Activated CD8-positive, alpha-beta memory T cell treated with anti-CD3 and anti-CD28 coated beads, Interleukin-2, amount 50 U/mL, for 24 hours (primary cell): ENCODE data around the gene KMT2A.
"Not testable (repeated sequence)": the region's sequence is repeated elsewhere in the genome, so short reads cannot be mapped to it uniquely, and the experiment has no call there.

ENCODE experiments used
- DNase-seq: peaks from one replicate; pipeline ENCODE4 v3.0.0-alpha.2; 2020; ENCODE audit errors: extremely low read depth

Gene KMT2A

DNA sequence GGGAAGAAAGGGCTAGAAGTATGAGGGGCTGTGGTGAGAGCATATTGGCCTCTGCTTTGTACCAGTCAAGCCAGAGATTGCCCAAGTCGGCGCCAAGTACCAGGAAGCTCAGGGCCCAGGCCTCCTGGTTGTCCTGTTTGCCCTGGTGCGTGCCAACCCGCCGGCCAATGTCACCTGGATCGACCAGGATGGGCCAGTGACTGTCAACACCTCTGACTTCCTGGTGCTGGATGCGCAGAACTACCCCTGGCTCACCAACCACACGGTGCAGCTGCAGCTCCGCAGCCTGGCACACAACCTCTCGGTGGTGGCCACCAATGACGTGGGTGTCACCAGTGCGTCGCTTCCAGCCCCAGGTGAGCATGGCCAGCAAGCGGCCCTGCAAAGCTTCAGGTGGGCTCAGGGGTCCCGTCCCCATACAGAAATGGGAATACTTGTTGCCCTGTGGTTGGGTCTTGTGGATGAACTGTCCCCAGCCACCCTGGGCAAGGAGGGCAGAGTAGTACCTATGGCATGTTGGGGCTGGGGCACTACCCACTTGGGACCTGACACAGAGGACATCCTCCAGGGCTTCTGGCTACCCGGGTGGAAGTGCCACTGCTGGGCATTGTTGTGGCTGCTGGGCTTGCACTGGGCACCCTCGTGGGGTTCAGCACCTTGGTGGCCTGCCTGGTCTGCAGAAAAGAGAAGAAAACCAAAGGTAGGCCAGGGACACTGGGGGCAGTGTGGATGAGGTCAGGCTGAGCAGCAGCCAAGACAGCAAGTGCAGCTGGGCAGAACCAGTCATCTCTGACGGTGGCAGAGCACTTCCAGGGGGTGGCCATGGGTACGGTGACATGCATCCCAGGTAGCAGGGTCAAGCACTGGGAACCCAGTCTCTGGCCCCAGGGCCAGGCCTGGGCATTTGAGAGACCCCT is 96.8 kb downstream of the KMT2A start:
- no peak for DNase-seq

DNA sequence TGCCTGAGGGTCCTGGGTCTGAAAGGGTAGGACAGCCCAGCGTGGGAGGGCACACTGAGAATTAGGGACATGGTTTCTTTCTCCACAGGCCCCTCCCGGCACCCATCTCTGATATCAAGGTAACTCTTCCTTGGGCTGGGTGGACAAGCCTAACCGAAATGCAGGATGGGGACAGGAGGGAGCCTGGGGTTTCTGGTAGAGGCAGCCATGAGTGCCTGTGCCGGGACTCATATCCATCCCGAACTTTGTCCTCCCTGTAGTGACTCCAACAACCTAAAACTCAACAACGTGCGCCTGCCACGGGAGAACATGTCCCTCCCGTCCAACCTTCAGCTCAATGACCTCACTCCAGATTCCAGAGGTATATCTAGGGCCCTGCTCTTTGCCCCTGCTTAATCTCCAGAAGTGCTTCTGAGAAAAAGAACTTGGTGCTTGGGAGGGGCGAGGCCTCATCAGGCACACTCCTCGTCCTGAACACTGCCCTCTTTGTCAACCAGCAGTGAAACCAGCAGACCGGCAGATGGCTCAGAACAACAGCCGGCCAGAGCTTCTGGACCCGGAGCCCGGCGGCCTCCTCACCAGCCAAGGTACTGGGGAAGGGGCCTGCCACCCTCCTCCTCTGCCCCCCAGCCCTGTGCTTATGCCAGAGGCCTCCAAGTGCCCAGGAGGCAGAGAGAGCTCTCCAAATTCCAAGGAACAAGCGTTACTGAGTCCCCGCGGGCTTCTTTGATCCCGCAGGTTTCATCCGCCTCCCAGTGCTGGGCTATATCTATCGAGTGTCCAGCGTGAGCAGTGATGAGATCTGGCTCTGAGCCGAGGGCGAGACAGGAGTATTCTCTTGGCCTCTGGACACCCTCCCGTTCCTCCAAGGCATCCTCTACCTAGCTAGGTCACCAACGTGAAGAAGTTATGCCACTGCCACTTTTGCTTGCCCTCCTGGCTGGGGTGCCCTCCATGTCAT is 97.8 kb downstream of the KMT2A start:
- DNase-seq, result no peak

DNA sequence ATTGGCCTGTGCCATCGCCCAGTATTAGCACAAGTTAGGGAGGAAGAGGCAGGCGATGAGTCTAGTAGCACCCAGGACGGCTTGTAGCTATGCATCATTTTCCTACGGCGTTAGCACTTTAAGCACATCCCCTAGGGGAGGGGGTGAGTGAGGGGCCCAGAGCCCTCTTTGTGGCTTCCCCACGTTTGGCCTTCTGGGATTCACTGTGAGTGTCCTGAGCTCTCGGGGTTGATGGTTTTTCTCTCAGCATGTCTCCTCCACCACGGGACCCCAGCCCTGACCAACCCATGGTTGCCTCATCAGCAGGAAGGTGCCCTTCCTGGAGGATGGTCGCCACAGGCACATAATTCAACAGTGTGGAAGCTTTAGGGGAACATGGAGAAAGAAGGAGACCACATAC is 99.0 kb downstream of the KMT2A start:
- DNase-seq, result no peak

DNA sequence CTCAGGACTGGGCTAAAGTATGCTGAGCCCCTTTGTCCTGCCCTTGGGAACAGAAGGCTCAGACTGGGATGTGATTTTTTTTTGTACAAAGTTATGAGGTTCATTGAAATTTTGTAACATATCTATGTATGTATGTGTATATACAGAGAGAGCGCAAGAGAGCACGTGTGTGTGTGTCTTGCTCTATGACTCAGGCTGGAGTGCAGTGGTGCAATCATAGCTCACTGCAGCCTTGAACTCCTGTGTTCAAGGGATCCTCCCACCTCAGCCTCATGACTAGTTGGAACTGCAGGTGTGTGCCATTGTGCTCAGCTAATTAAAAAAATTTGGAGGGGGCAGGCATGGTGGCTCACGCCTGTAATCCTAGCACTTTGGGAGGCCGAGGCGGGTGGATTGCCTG is 100.4 kb downstream of the KMT2A start:
- DNase-seq, result no peak

DNA sequence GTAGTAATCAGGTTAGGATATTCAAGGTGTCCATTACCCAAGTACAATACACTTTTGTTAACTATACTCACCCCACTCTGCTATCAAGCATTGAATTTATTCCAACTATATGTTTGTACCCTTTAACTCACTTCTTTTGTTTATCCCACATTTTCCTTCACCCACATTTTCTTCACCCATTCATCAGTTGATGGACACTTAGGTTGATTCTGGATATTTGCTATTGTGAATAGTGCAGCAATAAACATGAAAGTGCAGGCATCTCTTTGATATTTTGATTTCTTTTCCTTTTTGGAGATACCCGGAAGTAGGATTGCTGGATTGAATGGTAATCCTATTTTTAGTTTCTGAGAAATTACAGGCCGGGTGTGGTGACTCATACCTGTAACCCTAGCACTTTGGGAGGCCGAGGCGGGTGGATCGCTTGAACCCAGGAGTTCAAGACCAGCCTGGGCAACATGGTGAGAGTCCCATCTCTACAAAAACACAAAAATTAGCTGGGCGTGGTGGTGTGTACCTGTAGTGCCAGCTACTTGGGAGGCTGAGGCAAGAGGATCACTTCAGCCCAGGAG is 101.2 kb downstream of the KMT2A start:
- no peak for DNase-seq

DNA sequence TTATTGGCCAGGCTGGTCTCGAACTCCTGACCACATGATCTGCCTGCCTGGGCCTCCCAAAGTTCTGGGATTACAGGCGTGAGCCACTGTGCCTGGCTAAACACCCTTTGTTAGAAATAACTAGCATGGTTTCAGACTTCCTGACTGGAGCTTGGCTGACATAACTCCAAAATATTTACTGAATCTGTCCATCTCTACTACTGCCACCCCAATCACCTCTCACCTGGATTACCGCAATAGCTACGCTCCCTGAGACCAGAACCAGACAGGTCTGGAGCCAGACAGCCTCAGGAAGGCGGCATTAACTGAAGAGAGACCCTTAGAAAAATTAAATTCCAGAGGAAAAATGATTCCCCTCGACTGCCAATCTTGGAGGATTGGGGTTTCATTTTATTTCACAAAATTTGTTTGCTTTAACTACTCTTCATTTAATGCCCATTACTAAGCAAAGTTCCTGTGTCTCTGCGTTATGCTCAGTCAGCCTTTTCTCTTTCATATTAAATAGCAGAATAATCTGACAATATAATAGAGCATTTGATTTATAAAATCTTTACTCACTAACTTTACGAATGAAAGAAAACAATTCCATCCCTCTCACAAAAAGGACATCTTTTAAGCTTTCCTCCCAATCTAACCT is 107.8 kb downstream of the KMT2A start:
- no peak for DNase-seq

DNA sequence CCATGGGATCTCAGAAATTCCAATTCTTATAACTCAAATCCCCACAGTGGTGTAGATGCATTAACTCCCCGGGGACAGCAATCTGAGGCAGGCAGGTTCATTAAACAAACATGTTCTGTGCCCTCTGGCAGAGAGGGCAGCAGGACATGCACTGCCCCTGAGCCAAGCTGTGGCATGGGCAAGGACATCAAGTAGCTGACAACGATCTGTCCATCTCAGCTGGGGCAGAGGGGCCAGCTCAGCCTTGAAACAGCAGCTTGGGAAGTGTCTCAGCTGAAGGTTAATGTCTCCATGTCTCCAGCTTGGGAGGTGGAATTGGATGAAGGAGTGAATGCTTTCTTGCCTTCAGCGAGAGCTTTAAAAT is 108.3 kb downstream of the KMT2A start:
- no peak for DNase-seq

DNA sequence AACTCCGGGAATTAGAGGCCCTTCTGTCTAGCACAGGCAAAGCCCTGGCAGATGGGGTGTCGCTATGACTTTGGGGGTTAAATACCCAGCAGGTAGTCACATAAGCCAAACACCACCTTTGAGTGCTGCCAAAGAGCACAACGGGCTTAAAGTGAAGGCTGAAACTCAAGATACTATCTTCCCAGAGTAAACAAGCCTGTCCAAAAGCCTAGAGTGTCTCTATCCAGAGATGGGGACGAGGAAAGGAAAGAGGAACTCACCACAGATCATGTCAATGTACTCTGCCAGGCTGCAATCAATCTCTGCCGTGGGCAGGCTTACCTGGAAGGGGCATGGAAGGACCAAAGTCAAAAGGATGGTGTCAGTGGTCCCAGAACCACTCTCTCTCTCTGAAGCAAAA is 109.2 kb downstream of the KMT2A start:
- DNase-seq, result no peak

DNA sequence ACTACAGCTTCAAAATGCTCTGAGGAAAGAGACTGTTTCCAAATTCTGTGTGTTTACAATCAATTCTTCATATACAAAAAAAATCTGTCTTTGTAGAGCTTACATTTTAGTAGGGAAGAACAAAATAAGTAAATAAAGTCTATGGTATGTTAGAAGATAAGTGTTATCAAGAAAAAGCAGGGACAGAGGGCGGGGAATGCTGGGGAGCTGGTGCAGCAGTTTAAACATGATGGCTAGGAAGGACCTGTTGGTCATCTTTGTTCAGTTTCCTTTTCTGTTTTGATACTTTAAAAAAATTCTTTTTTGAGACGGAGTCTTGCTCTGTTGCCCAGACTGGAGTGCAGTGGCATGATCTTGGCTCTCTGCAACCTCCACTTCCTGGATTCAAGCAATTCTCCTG is 110.8 kb downstream of the KMT2A start:
- DNase-seq, result no peak

DNA sequence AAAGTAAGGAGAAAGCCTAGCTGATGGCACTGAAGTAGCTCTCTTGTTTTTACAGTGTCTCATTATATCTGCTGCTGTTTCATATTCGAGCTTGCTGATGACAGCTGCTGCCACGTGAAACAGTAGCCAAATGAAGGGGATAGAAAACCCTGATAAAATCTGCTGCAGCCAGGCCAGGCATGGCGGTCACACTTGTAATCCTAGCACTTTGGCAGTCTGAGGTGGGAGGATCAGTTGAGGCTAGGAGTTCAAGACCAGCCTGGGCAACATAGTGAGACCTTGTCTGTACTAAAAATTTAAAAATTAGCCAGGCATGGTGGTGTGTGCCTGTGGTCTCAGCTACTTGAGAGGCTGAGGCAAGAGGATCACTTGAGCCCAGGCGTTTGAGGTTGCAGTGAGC is 116.0 kb downstream of the KMT2A start:
- no peak for DNase-seq

DNA sequence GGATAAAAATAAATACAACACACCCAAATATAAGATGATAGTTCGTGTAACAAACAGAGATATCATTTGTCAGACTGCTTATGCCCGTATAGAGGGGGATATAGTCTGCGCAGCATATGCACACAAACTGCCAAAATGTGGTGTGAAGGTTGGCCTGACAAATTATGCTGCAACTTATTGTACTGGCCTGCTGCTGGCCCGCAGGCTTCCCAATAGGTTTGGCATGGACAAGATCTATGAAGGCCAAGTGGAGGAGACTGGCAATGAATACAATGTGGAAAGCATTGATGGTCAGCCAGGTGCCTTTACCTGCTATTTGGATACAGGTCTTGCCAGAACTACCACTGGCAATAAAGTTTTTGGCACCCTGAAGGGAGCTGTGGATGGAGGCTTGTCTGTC is 124.5 kb downstream of the KMT2A start:
- no peak for DNase-seq

DNA sequence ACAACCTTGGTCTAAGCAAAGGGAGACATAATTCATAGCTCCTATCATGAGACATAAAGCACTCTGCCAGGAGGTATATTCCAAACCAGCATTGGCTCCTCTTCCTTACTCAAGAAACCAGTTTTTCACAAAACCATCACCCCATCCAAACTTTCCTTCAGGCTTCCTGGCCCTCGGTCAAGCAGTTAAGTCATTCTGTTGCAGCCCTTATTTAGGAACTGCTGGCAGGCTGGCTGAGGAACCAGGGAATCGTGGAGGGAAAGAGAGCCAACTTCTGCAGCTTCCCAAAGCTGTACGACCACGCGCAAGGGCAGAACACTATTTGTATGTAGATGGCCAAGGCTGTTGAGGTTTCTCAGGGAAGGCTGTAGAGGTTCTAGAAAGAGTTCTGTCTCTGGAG is 128.8 kb downstream of the KMT2A start:
- no peak for DNase-seq

DNA sequence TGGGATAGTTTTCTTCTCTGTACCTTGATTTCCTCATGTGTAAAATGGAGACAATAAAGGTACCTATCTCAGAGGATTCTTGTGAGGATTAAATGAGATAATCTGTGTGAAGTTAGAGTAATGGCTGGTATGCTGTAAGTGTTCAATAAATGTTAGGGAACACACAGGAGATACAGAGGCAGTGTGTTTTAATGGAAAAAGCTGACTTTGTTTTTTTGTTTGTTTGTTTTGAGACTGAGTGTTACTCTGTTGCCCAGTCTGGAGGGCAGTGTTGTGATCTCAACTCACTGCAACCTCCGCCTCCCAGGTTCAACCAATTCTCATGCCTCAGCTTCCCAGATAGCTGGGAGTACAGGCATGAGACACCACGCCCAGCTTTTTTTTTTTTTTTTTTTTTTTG is 133.4 kb downstream of the KMT2A start:
- DNase-seq, result no peak

DNA sequence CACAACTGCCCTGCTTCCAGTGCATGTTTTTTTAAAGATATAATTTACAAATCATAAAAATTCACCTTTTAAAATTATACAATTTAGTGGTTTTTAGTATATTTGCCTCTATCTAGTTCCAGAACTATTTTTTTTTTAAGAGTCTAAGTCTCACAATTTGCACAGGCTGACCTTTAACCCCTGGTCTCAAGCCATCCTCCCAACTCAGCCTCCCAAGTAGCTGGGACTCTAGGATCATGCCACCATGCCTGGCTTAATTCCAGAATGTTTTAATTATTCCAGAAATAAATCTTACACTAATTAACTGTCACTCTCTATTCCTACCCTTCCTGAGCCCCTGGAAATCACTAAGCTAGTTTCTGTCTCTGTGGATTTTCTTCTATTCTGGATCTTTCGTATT is 134.5 kb downstream of the KMT2A start:
- DNase-seq, result no peak

DNA sequence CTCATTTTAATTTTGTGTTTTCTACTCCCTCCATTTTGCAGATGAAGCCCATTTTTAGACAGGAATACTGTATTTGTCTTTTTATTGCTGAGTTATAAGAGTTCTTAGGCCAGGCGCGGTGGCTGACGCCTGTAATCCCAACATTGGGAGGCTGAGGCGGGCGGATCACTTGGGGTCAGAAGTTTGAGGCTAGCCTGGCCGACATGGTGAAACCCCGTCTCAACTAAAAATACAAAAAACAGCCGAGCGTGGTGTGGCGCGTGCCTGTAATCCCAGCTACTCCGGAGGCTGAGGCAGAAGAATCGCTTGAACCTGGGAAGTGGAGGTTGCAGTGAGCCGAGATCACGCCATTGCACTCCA is 135.4 kb downstream of the KMT2A start:
- not testable (repeated sequence) for DNase-seq

DNA sequence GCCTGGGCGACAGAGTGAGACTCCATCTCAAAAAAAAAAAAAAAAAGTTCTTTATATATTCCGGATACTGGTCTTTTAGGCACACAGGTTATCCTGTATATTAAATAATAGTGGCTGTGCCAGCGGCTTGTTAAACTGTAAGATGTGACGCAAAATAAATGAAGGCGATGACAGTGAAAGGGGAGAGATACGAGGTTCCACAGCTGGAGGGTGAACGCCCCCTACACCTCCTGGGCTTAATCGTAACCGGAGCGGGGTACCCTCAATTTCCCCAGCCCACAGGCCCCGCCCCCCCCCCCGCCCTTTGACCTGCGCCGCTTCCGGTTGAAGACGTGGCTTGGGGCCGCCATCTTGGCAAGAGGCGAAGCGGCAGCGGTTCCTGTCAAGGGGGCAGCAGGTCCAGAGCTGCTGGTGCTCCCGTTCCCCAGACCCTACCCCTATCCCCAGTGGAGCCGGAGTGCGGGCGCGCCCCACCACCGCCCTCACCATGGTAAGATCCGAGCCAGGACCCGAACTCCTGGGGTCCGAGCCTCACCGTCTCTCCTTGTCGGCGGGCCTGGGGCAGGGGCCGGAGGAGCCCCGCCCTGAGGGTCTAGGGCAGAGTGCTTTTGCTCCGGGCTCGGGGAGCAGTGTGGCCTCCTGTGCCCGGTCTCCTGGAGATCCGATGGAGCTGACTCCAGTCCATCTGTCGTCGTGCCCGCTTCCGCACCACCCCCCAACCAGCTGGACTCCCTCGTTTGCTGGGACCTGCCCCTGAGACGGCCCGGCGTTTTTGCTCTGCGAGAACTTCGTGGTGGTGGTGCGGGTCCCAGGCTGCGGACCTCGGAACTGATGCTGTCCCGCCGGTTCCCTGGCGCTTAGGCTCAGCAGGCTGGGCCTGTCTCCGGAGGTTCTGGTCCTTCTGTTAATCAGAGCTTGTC is 136.0 kb downstream of the KMT2A start, which contains the start of gene ARCN1:
Gene ARCN1, plus strand, starts transcription at position 349 of the 920 bp plus-strand sequence. Its CDS starts 139 bp downstream, at position 488.
- peak; percentile 49 for DNase-seq

DNA sequence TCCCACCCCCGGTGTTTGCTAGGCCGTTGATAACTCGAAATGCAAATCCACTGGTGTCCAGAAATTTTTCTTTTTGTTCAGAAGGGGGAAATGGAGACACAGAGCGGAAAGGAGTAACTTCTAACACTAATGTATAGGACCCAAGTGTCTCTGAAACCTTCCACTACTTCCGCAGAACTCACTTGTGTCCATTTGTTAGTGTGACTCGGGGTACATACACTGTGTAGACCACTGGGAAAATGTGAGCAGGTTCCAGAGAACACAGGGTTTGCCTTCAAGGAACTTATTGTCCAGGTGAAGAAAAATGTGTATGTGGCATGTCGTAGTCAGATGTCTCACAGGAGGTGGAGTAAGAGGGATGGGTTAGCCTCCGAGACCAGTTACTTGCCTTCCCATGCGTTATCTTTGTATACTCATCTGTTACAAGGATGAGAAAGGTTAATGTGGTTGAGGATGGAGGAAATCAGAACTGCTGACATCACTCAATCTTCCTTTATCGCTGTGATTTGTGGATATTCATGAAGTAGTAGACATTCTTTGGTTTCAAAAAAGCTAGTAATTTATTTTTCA is 136.8 kb downstream of the KMT2A start:
- no peak for DNase-seq

DNA sequence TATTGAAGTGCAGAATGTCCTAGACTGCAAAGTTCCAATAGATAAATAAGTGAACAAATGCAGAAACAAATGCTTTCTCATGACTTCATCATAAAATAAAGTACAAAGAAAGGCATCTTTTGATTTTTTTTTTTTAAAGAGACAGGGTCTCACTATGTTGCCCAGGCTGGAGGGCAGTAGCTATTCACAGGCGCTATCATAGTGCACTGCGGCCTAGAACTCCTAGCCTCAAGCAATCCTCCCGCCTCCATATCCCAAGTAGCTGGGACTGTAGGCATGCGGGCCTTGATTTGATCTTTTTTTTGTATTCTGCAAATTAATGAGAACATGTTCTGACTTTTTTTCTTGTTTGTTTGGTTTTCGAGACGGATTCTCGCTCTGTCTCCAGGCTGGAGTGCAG is 138.3 kb downstream of the KMT2A start:
- DNase-seq, result no peak
